PC-3 (cell line): ENCODE data around the gene RECQL5.

Experiments used
- CTCF ChIP-seq: fragments of 300-600 bp; sonication (generic); conservative IDR thresholded peaks from 2 replicates; pipeline ENCODE4 v1.5.1; 2017; ENCODE audit warnings: antibody characterized with exemption, low read depth, mild to moderate bottlenecking, low read length
- EZH2 ChIP-seq: fragments of 300-600 bp; sonication (generic); IDR thresholded peaks from one replicate; pipeline ENCODE4 v1.6.1; 2017; ENCODE audit warnings: antibody characterized with exemption, mild to moderate bottlenecking, low read length; ENCODE audit not compliant: unreplicated experiment

GRCh38 chr17:75617218-75617617, 49.7 kb downstream of the RECQL5 start:
- no peak for TF ChIP-seq CTCF
- TF ChIP-seq EZH2: no peak
